GM12878 (cell line): Measurements from ENCODE around the gene CPHXL. TPM values are rescaled to one million over a fixed set of nuclear protein-coding genes. Genes with fewer than 3 reads are reported as not detected.

Source experiments
- ATAC-seq: fragments of 200-7000 bp; cut with Tn5 transposase; 3 replicates; pipeline ENCODE4 v1.9.1; 2020; ENCODE audit warnings: mild to moderate bottlenecking, moderate library complexity
- BruUV-seq: library from RNA; stranded (reverse); fragments of 400-500 nt; replicated peaks from 2 replicates; lab custom pipeline; 2021; lab: Mats Ljungman, UMichigan
- CTCF ChIA-PET: fragments of 300-600 bp; sonication (Branson Sonifier 250); formaldehyde crosslinking; extraction: SDS; loops from one replicate; lab custom pipeline; 2021; ENCODE audit warnings: inconsistent platforms; lab: Yijun Ruan, JAX
- POLR2A ChIA-PET: fragments of 350-600 bp; formaldehyde crosslinking; extraction: SDS; loops from one replicate; lab custom pipeline; 2021; ENCODE audit warnings: inconsistent platforms; lab: Charles Lee
- RAD21 ChIA-PET: fragments of 300-600 bp; sonication (Branson Sonifier 250); formaldehyde crosslinking; loops from one replicate; lab custom pipeline; 2023; ENCODE audit warnings: antibody characterized with exemption; ENCODE audit not compliant: unreplicated experiment; lab: Charles Lee
- SMC1A ChIA-PET: fragments of 300-600 bp; sonication (Branson Sonifier 250); formaldehyde crosslinking; loops from one replicate; lab custom pipeline; 2023; ENCODE audit not compliant: unreplicated experiment, uncharacterized antibody; lab: Charles Lee
- DNase-seq: peaks from one replicate; pipeline ENCODE4 v3.0.0-alpha.2; 2011; ENCODE audit warnings: low read depth, low spot score
- FAIRE-seq: peaks from 3 replicates; lab custom pipeline; 2011; peaks lifted over from hg19 to GRCh38; lab: Jason Lieb, UNC
- H2AFZ ChIP-seq: 2 replicates; pipeline ENCODE4 v1.6.0; 2011; ENCODE audit warnings: low read depth, low read length, control low read depth; ENCODE audit not compliant: control insufficient read depth
- H3K27ac ChIP-seq: 2 replicates; pipeline ENCODE4 v1.5.1; 2011; ENCODE audit warnings: control low read depth; ENCODE audit not compliant: control insufficient read depth, insufficient read depth
- H3K27me3 ChIP-seq, 2 experiments: replicated peaks in 1 of 2; 2 replicates each; pipeline versions ENCODE4 v1.6.0 to v1.6.1; 2011; ENCODE audit warnings: low read length in 1 of 2; ENCODE audit not compliant: control insufficient read depth in 2 of 2, insufficient read depth in 2 of 2
- H3K36me3 ChIP-seq, 2 experiments: 2 replicates each; pipeline ENCODE4 v1.5.1; 2011; ENCODE audit warnings: low read length in 1 of 2; ENCODE audit not compliant: control insufficient read depth in 2 of 2, insufficient read depth in 2 of 2
- H3K4me1 ChIP-seq: 2 replicates; pipeline ENCODE4 v1.6.1; 2011; ENCODE audit warnings: mild to moderate bottlenecking, low read length, moderate library complexity, mixed read lengths; ENCODE audit not compliant: control insufficient read depth, insufficient read depth
- H3K4me2 ChIP-seq: 2 replicates; pipeline ENCODE4 v1.6.0; 2011; ENCODE audit warnings: control low read depth; ENCODE audit not compliant: control insufficient read depth, insufficient read depth
- H3K4me3 ChIP-seq: fragments of 200-600 bp; sonication (generic); 2 replicates; pipeline ENCODE4 v1.5.1; 2016
- H3K79me2 ChIP-seq: 2 replicates; pipeline ENCODE4 v1.6.0; 2011; ENCODE audit warnings: low read length; ENCODE audit not compliant: control insufficient read depth, insufficient read depth
- H3K9ac ChIP-seq: 2 replicates; pipeline ENCODE4 v1.8.0; 2011; ENCODE audit warnings: low read length, control low read depth, mixed read lengths; ENCODE audit not compliant: control insufficient read depth, insufficient read depth
- H3K9me3 ChIP-seq: replicated peaks from 3 replicates; pipeline ENCODE4 v1.5.1; 2011; ENCODE audit warnings: mild to moderate bottlenecking, low read length; ENCODE audit not compliant: control insufficient read depth, insufficient read depth
- H4K20me1 ChIP-seq: 2 replicates; pipeline ENCODE4 v1.6.0; 2011; ENCODE audit not compliant: control insufficient read depth, insufficient read depth
- BACH1 ChIP-seq: fragments of 450-650 bp; IDR thresholded peaks from 2 replicates; pipeline ENCODE4 v1.6.1; 2017; ENCODE audit warnings: mild to moderate bottlenecking, borderline replicate concordance
- BHLHE40 ChIP-seq, 2 experiments: fragments of 450-650 bp in 1 of 2; IDR thresholded peaks; 2 replicates each; pipeline ENCODE4 v1.6.1; 2011 to 2017; ENCODE audit warnings: low read depth in 2 of 2, borderline replicate concordance in 1 of 2, improper control_type of control experiment in 1 of 2, low read length in 1 of 2, mild to moderate bottlenecking in 1 of 2
- CREB1 ChIP-seq: IDR thresholded peaks from 2 replicates; pipeline ENCODE4 v1.6.1; 2012; ENCODE audit warnings: low read depth, mild to moderate bottlenecking, inconsistent platforms
- KDM1A ChIP-seq: fragments of 200-600 bp; sonication (generic); IDR thresholded peaks from 2 replicates; pipeline ENCODE4 v1.6.1; 2016; ENCODE audit warnings: borderline replicate concordance
- LARP7 ChIP-seq: fragments of 450-650 bp; IDR thresholded peaks from 2 replicates; pipeline ENCODE4 v1.6.1; 2017; ENCODE audit warnings: mild to moderate bottlenecking
- MXI1 ChIP-seq: fragments of 150-350 bp; IDR thresholded peaks from 2 replicates; pipeline ENCODE4 v1.6.1; 2011; ENCODE audit warnings: low read depth, mild to moderate bottlenecking, inconsistent platforms, low read length, improper control_type of control experiment
- MYC ChIP-seq: IDR thresholded peaks from 2 replicates; pipeline ENCODE4 v1.6.1; 2011; ENCODE audit warnings: mild to moderate bottlenecking, low read length, moderate library complexity, inconsistent platforms; ENCODE audit not compliant: insufficient read depth, insufficient replicate concordance, insufficient read length, severe bottlenecking
- POLR2A ChIP-seq: IDR thresholded peaks from 2 replicates; pipeline ENCODE4 v1.6.1; 2011; ENCODE audit warnings: low read depth, mild to moderate bottlenecking, low read length
- SMARCA5 ChIP-seq: fragments of 450-650 bp; IDR thresholded peaks from 2 replicates; pipeline ENCODE4 v1.6.1; 2017; ENCODE audit warnings: mild to moderate bottlenecking
- ZNF687 ChIP-seq: fragments of 450-650 bp; IDR thresholded peaks from 2 replicates; pipeline ENCODE4 v1.6.1; 2017; ENCODE audit warnings: mild to moderate bottlenecking, moderate library complexity
- WGBS: methylation state at CpG from one replicate; pipeline ENCODE4 v1.1.6; 2016; ENCODE audit warnings: low lambda C conversion rate; ENCODE audit not compliant: insufficient replicate concordance, insufficient coverage; ENCODE audit errors: missing lambda C conversion rate; 5-methylcytosine and 5-hydroxymethylcytosine counted together
- in situ Hi-C: fragments of 300-500 bp; cut with MboI; formaldehyde crosslinking; loops from 9 replicates; pipeline ENCODE4 v1.14.3; 2018; ENCODE audit warnings: mixed read lengths
- intact Hi-C: fragments of 100-400 bp; cut with micrococcal nuclease; formaldehyde crosslinking; loops from one replicate; pipeline ENCODE4 v1.14.2; 2022; ENCODE audit not compliant: unreplicated experiment
- polyA plus RNA-seq, 11 experiments: library from polyadenylated mRNA; depleted of rRNA in 4 of 11; unstranded in 6 of 11; stranded (reverse) in 5 of 11; fragments of >200 nt; fragmentation: Nextera tagmentation in 4 of 11; fragmentation: Illumina TruSeq in 1 of 11; extraction: Ambion mirVana in 4 of 11; extraction: Trizol in 1 of 11; gene quantifications; 1 replicate in 1 of 11; 2 replicates in 10 of 11; pipeline versions ENCODE4 v1.2.1 to v1.2.3, GENCODE V29; 2011 to 2016; ENCODE audit warnings: inconsistent platforms in 2 of 11, missing spikeins in 2 of 11, low read depth in 1 of 11
- total RNA-seq, 4 experiments: library from RNA; depleted of rRNA in 3 of 4; stranded (reverse); fragments of >200 nt in 3 of 4; fragmentation: Illumina TruSeq in 1 of 4; extraction: Trizol in 1 of 4; gene quantifications; 2 replicates each; pipeline versions ENCODE4 v1.2.1 to v1.2.3, GENCODE V29; 2013 to 2021

Gene CPHXL
- total and polyA plus RNA-seq, 10 of the 15 experiments (the other 5 are each of a cell fraction or from before 2014, with no cell fraction given), result 0.13 TPM; not detected in 9

- Histone ChIP-seq H3K9ac (no peak within 1 kb of the TSS), H3K4me1 (no peaks in the 10 kb centered on the region), H3K36me3 (no peaks in the 10 kb centered on the region), H3K27ac (no peak within 1 kb of the TSS), H3K27me3 (no peaks in the 10 kb centered on the region), H3K4me2 (no peak within 1 kb of the TSS), H3K9me3 (no peaks in the 10 kb centered on the region), H2AFZ (no peak within 1 kb of the TSS), H4K20me1 (no peaks in the 10 kb centered on the region), H3K79me2 (no peaks in the 10 kb centered on the region), H3K4me3 (no peak within 1 kb of the TSS)
- ATAC-seq (no peak), DNase-seq (no peak), FAIRE-seq (no peak)
- TF ChIP-seq MYC, result no peak
- no peak for TF ChIP-seq CREB1
- TF ChIP-seq BACH1, result no peak
- SMC1A ChIA-PET, result no interaction called here
- WGBS, result 50% methylated on average over 4 of the region's 4 CpGs
- intact Hi-C loops (no loop called here), in situ Hi-C loops (no loop called here)
- no TSS peak for BruUV-seq
- POLR2A ChIA-PET, result no interaction called here
- CTCF ChIA-PET, result no interaction called here
- RAD21 ChIA-PET, result interaction anchor here (0.5 kb wide), 1 partner anchor 127 kb away, joined by 3 read pairs; no protein-coding TSS in a partner anchor
Measured at GRCh38 chr16:75676909-75677308, 49.4 kb downstream of the CPHXL start, which contains the start of gene CPHXL2. TSS of gene CPHXL2 (minus strand) at chr16:75677009. CDS start at chr16:75676999, 10 bp downstream.

GRCh38 chr16:75667503-75667902 is 58.8 kb downstream of the CPHXL start:
- no peaks in the 10 kb centered on the region for H3K4me1 ChIP-seq
- no peaks in the 10 kb centered on the region for H4K20me1 ChIP-seq
- TF ChIP-seq SMARCA5 (no peak), BHLHE40 (IDR thresholded peaks at IDR 0.05; ENCODE audit: borderline replicate concordance in 1 of 2, low read depth in 2 of 2, low read length in 1 of 2) (no peak), LARP7 (no peak), POLR2A (no peak), KDM1A (no peak), MXI1 (no peak), ZNF687 (no peak)
- RAD21 ChIA-PET, result no interaction called here
- H3K4me2 ChIP-seq, result no peak overlapping the region
- CTCF ChIA-PET, result no interaction called here
- no peak overlapping the region for H3K4me3 ChIP-seq
- ATAC-seq (no peak), FAIRE-seq (no peak), DNase-seq (no peak)
- POLR2A ChIA-PET, result no interaction called here
- H3K27me3 ChIP-seq, result no peaks in the 10 kb centered on the region
- H3K27ac ChIP-seq, result no peak overlapping the region
- H3K79me2 ChIP-seq, result no peaks in the 10 kb centered on the region
- in situ Hi-C loops, result no loop called here
- SMC1A ChIA-PET, result interaction anchor here (2.2 kb wide), 1 partner anchor 11 kb away, joined by 4 read pairs; no protein-coding TSS in a partner anchor
- H3K9me3 ChIP-seq, result no peaks in the 10 kb centered on the region; the same call in 2 of the 3 replicates
- no peaks in the 10 kb centered on the region for H3K36me3 ChIP-seq
- H3K9ac ChIP-seq, result no peak overlapping the region
- BruUV-seq, result no TSS peak
- no peak overlapping the region for H2AFZ ChIP-seq
- intact Hi-C loops, result no loop called here
